Measurements from ENCODE around the gene VAV3.

The VAV3 gene

GRCh38 chr1:107966550-107966949 is 1.6 kb upstream of the VAV3 start:
- no peaks in the 10 kb centered on the region for H4K20me1 ChIP-seq (ENCODE audit: control insufficient read depth, insufficient read depth, low read depth, low read length)
- no peaks in the 10 kb centered on the region for H3K9me3 ChIP-seq (ENCODE audit: control insufficient read depth, insufficient read depth, low read length)
- peaks cover 23% of the 10 kb centered on the region for H3K4me1 ChIP-seq (ENCODE audit: control insufficient read depth, low read length)
- H3K79me2 ChIP-seq (ENCODE audit: control insufficient read depth, low read length) = no peaks in the 10 kb centered on the region
- H3K4me3 ChIP-seq (ENCODE audit: low read length) = no peak overlapping the region
- peaks cover 4% of the 10 kb centered on the region; the same call in 1 of the 2 replicates for H3K27me3 ChIP-seq (ENCODE audit: control insufficient read depth, low read length)
- H3K9me2 ChIP-seq (replicated peaks; ENCODE audit: control insufficient read depth, low read length) = no peaks in the 10 kb centered on the region
- H3F3A ChIP-seq (ENCODE audit: control insufficient read depth, insufficient read depth) = peaks cover 12% of the 10 kb centered on the region; the same call in 1 of the 2 replicates
- H3K4me2 ChIP-seq (ENCODE audit: low read length) = no peak overlapping the region
- H3K36me3 ChIP-seq (ENCODE audit: control insufficient read depth, low read length) = no peaks in the 10 kb centered on the region
- TF ChIP-seq CTCF (IDR thresholded peaks at IDR 0.05; ENCODE audit: low read depth, low read length, poor library complexity, severe bottlenecking) (no peak), EZH2phosphoT487 (IDR thresholded peaks at IDR 0.05; ENCODE audit: borderline replicate concordance, low read length) (no peak)
- H3K27ac ChIP-seq (ENCODE audit: low read depth, low read length) = no peak overlapping the region

- Histone ChIP-seq H4K20me1 (ENCODE audit: control insufficient read depth, insufficient read depth, low read depth, low read length) (no peaks in the 10 kb centered on the region), H3K79me2 (ENCODE audit: control insufficient read depth, low read length) (no peaks in the 10 kb centered on the region), H3K27me3 (ENCODE audit: control insufficient read depth, low read length) (peaks cover 4% of the 10 kb centered on the region; the same call in 1 of the 2 replicates), H3K4me3 (ENCODE audit: low read length) (peak overlapping the region; percentile 85), H3K9me3 (ENCODE audit: control insufficient read depth, insufficient read depth, low read length) (no peaks in the 10 kb centered on the region), H3K4me2 (ENCODE audit: low read length) (peak overlapping the region; percentile 93), H3F3A (ENCODE audit: control insufficient read depth, insufficient read depth) (peaks cover 12% of the 10 kb centered on the region; the same call in 1 of the 2 replicates), H3K4me1 (ENCODE audit: control insufficient read depth, low read length) (peaks cover 23% of the 10 kb centered on the region), H3K27ac (ENCODE audit: low read depth, low read length) (peak overlapping the region; percentile 40; the same call in 1 of the 2 replicates), H3K9me2 (replicated peaks; ENCODE audit: control insufficient read depth, low read length) (no peaks in the 10 kb centered on the region), H3K36me3 (ENCODE audit: control insufficient read depth, low read length) (no peaks in the 10 kb centered on the region)
- TF ChIP-seq CTCF (IDR thresholded peaks at IDR 0.05; ENCODE audit: low read depth, low read length, poor library complexity, severe bottlenecking) (no peak), EZH2phosphoT487 (IDR thresholded peaks at IDR 0.05; ENCODE audit: borderline replicate concordance, low read length) (no peak)
Measured at GRCh38 chr1:107964336-107965109, 457 bp downstream of the VAV3 start.

GRCh38 chr1:107963601-107964335 is 1.2 kb downstream of the VAV3 start:
- Histone ChIP-seq H3K9me2 (replicated peaks; ENCODE audit: control insufficient read depth, low read length) (no peaks in the 10 kb centered on the region), H3K4me3 (ENCODE audit: low read length) (peak overlapping the region; percentile 85), H3F3A (ENCODE audit: control insufficient read depth, insufficient read depth) (peaks cover 12% of the 10 kb centered on the region; the same call in 1 of the 2 replicates), H3K79me2 (ENCODE audit: control insufficient read depth, low read length) (no peaks in the 10 kb centered on the region), H3K36me3 (ENCODE audit: control insufficient read depth, low read length) (no peaks in the 10 kb centered on the region), H3K27me3 (ENCODE audit: control insufficient read depth, low read length) (peaks cover 4% of the 10 kb centered on the region; the same call in 1 of the 2 replicates), H4K20me1 (ENCODE audit: control insufficient read depth, insufficient read depth, low read depth, low read length) (no peaks in the 10 kb centered on the region), H3K4me1 (ENCODE audit: control insufficient read depth, low read length) (peaks cover 23% of the 10 kb centered on the region), H3K9me3 (ENCODE audit: control insufficient read depth, insufficient read depth, low read length) (no peaks in the 10 kb centered on the region), H3K4me2 (ENCODE audit: low read length) (peak overlapping the region; percentile 93), H3K27ac (ENCODE audit: low read depth, low read length) (peak overlapping the region; percentile 40)
- TF ChIP-seq EZH2phosphoT487 (IDR thresholded peaks at IDR 0.05; ENCODE audit: borderline replicate concordance, low read length) (no peak), CTCF (IDR thresholded peaks at IDR 0.05; ENCODE audit: low read depth, low read length, poor library complexity, severe bottlenecking) (no peak)
